ENCODE results near the gene ZNF358. TPM values are rescaled to one million over a fixed set of nuclear protein-coding genes. Genes with fewer than 3 reads are reported as not detected.

Gene ZNF358
- total and polyA plus RNA-seq, 2 donors (not counting 3 experiments of a cell fraction or from before 2014, with no cell fraction given) = 51.2 to 83.2 TPM

DNA sequence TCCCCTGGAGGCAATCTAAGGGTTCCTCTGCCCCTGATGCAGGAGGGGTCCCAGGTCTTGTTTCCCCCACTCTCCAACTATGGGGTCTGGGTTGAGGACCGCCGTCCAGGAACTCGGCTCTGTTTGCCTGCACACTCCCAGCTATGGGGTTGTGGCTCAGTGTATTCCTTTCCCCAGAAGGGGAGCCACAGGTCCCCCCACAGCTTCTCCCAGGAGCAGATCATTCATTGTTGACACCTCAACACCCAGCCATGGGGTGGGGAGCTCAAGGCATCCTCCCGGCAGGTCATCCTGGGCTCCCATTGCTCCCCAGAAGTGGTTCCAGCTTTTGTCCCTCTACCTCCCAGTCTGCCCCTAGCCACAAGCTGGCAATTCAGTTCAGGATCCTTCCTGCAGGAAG, 975 bp downstream of the ZNF358 start:
- peaks cover 0 to 11% of the 10 kb centered on the region in 2 experiments for H3K36me3 ChIP-seq (ENCODE audit: control insufficient read depth in 2 of 2, extremely low read depth in 1 of 2, insufficient read depth in 2 of 2, low read length in 2 of 2)
- ChIA-PET CTCF (interaction anchor here (0.6 to 1.6 kb wide), 4 partner anchors 9 to 164 kb away, joined by 3 read pairs; partner anchors contain the start of gene TRAPPC5), POLR2A (no interaction called here)
- no peak overlapping the region for H2AFZ ChIP-seq (ENCODE audit: low read depth, low read length)
- FAIRE-seq (no peak), DNase-seq (ENCODE audit: low read depth, low spot score) (no peak)
- peak overlapping the region; percentile 96 for H3K4me2 ChIP-seq (ENCODE audit: insufficient read depth, low read length)
- no peak overlapping the region for H3K27ac ChIP-seq (ENCODE audit: insufficient read depth, low read depth, low read length)
- dilution Hi-C loops (cut with MboI; ENCODE audit: extremely low pct_ligation_motif_present, low sequenced_read_pairs) (no loop called here), intact Hi-C loops (cut with micrococcal nuclease) (no loop called here)
- H4K20me1 ChIP-seq (replicated peaks; ENCODE audit: control insufficient read depth, extremely low read depth, insufficient read depth, low read length) = no peaks in the 10 kb centered on the region
- TF ChIP-seq, protein P1, sequence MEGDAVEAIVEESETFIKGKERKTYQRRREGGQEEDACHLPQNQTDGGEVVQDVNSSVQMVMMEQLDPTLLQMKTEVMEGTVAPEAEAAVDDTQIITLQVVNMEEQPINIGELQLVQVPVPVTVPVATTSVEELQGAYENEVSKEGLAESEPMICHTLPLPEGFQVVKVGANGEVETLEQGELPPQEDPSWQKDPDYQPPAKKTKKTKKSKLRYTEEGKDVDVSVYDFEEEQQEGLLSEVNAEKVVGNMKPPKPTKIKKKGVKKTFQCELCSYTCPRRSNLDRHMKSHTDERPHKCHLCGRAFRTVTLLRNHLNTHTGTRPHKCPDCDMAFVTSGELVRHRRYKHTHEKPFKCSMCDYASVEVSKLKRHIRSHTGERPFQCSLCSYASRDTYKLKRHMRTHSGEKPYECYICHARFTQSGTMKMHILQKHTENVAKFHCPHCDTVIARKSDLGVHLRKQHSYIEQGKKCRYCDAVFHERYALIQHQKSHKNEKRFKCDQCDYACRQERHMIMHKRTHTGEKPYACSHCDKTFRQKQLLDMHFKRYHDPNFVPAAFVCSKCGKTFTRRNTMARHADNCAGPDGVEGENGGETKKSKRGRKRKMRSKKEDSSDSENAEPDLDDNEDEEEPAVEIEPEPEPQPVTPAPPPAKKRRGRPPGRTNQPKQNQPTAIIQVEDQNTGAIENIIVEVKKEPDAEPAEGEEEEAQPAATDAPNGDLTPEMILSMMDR (IDR thresholded peaks at IDR 0.05; ENCODE audit: extremely low read depth in 1 of 2, insufficient read depth in 1 of 2, low read depth in 1 of 2, low read length in 2 of 2) = no peak
- TF ChIP-seq POLR2A (IDR thresholded peaks at IDR 0.05; ENCODE audit: low read depth, low read length) (no peak), FOS (IDR thresholded peaks at IDR 0.05; ENCODE audit: borderline replicate concordance, insufficient read depth, low read length) (no peak), GATA2 (IDR thresholded peaks at IDR 0.05; ENCODE audit: insufficient read depth, insufficient read length, low read depth, low read length) (no peak), EZH2 (IDR thresholded peaks at IDR 0.05; ENCODE audit: borderline replicate concordance, low read depth, low read length, severe bottlenecking) (no peak), JUN (IDR thresholded peaks at IDR 0.05; ENCODE audit: borderline replicate concordance, insufficient read depth, insufficient read length, low read depth) (no peak), MYC (IDR thresholded peaks at IDR 0.05; ENCODE audit: low read depth, low read length) (no peak)
- TF ChIP-seq, protein P2, sequence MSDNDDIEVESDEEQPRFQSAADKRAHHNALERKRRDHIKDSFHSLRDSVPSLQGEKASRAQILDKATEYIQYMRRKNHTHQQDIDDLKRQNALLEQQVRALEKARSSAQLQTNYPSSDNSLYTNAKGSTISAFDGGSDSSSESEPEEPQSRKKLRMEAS (IDR thresholded peaks at IDR 0.05; ENCODE audit: insufficient read depth, insufficient read length) = no peak
- H3K9ac ChIP-seq (replicated peaks; ENCODE audit: extremely low read depth, insufficient read depth, low read length) = peak overlapping the region; percentile 82
- H3K79me2 ChIP-seq (ENCODE audit: control insufficient read depth, insufficient read depth, low read length) = peaks cover 4% of the 10 kb centered on the region
- no peaks in the 10 kb centered on the region for H3K9me1 ChIP-seq (replicated peaks; ENCODE audit: control insufficient read depth, extremely low read depth, insufficient read depth, low read length)
- peaks cover 13% of the 10 kb centered on the region for H3K4me1 ChIP-seq (ENCODE audit: control insufficient read depth, extremely low read depth, insufficient read depth, low read length)
- BruUV-seq (replicated peaks) = TSS peak; percentile 30
- H3K4me3 ChIP-seq (replicated peaks in 1 of 3; ENCODE audit: insufficient read depth in 1 of 3, low read depth in 1 of 3, low read length in 3 of 3) = peak overlapping the region in 2 of 3 experiments; percentile 65 to 77
- peaks cover 0 to 2% of the 10 kb centered on the region in 2 experiments for H3K27me3 ChIP-seq (ENCODE audit: control insufficient read depth in 2 of 2, insufficient read depth in 2 of 2, low read length in 2 of 2)
- no peaks in the 10 kb centered on the region for H3K9me3 ChIP-seq (replicated peaks; ENCODE audit: control insufficient read depth, insufficient read depth, low read length)
